Testis (tissue), 3 donors: ENCODE measurements around the gene MYO1E. TPM values are rescaled to one million over a fixed set of nuclear protein-coding genes. Genes with fewer than 3 reads are reported as not detected.

Experiments
- DNase-seq: peaks from one replicate; pipeline ENCODE4 v3.0.0-alpha.2; 2019
- H3K27ac ChIP-seq, 2 donors: fragments of 200-600 bp; sonication (generic); one replicate each; pipeline ENCODE4 v1.5.1; 2019
- H3K27me3 ChIP-seq: fragments of 200-600 bp; sonication (generic); one replicate; pipeline ENCODE4 v1.5.1; 2019
- H3K36me3 ChIP-seq: fragments of 200-600 bp; sonication (generic); one replicate; pipeline ENCODE4 v1.5.1; 2017; ENCODE audit warnings: low read depth; ENCODE audit errors: missing control alignments
- H3K4me1 ChIP-seq: fragments of 200-600 bp; sonication (generic); one replicate; pipeline ENCODE4 v1.5.1; 2019
- H3K4me3 ChIP-seq, 2 donors: fragments of 200-600 bp; sonication (generic); one replicate each; pipeline ENCODE4 v1.5.1; 2017 to 2019
- H3K9me3 ChIP-seq: fragments of 200-600 bp; sonication (generic); one replicate; pipeline ENCODE4 v1.5.1; 2017
- POLR2A ChIP-seq: fragments of 450-650 bp; IDR thresholded peaks from one replicate; pipeline ENCODE4 v1.6.1; 2017; ENCODE audit warnings: antibody characterized with exemption, mild to moderate bottlenecking, moderate library complexity
- WGBS, 2 donors: methylation state at CpG; one replicate each; pipeline ENCODE4 v1.1.5; 2018; 5-methylcytosine and 5-hydroxymethylcytosine counted together
- intact Hi-C: fragments of 100-400 bp; cut with DNase I; formaldehyde crosslinking; loops from one replicate; pipeline ENCODE4 v1.15.1; 2023; ENCODE audit warnings: low total_unique reads
- polyA plus RNA-seq: library from polyadenylated mRNA; stranded (reverse); fragments of 350-450 nt; fragmentation: Illumina TruSeq; extraction: RNeasy Lipid Tissue Mini Kit (QIAGEN cat#74804); gene quantifications from one replicate; pipeline ENCODE4 v1.2.3, GENCODE V29; 2014; ENCODE audit warnings: low read depth, low replicate concordance; ENCODE audit not compliant: insufficient read depth
- total RNA-seq, 2 donors: library from RNA; depleted of rRNA; stranded (reverse); fragments of >200 nt; gene quantifications; one replicate each; pipeline ENCODE4 v1.2.3, GENCODE V29; 2016
- TF ChIP-seq, protein P1 (sequence below), 3 experiments: fragments of 450-650 bp in 2 of 3; fragments of 200-600 bp in 1 of 3; sonication (generic) in 1 of 3; IDR thresholded peaks; one replicate each; pipeline ENCODE4 v1.5.1; 2016 to 2019; ENCODE audit warnings: antibody characterized with exemption in 3 of 3, mild to moderate bottlenecking in 2 of 3, moderate library complexity in 1 of 3

The MYO1E gene
- total and polyA plus RNA-seq, 3 donors from 2014 or later, result 14.3 to 23.4 (median 22.5) TPM

DNA sequence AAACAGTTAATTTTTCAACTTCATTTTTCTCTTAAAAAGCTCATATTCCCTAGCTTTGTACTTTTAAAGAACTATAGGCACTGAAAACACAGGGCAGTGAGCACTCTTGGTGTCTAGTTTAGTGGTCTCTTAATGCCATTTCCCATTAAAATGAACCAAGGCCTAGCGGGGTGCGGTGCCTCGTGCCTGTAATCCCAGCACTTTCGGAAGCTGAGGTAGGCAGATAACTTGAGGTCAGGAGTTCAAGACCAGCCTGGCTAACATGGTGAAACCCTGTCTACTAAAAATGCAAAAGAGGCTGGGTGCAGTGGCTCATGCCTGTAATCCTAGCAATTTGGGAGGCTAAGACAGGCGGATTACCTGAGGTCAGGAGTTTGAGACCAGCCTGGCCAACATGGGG, 120.5 kb downstream of the MYO1E start:
- 92 to 95% methylated on average over 5 of the region's 5 CpGs for WGBS, 2 donors
- intact Hi-C loops, result no loop called here

GRCh38 chr15:59251001-59251845, 121.4 kb downstream of the MYO1E start:
- Histone ChIP-seq H3K9me3 (no peaks in the 10 kb centered on the region), H3K36me3 (no peaks in the 10 kb centered on the region), H3K4me3 (no peak overlapping the region), H3K4me1 (no peaks in the 10 kb centered on the region), H3K27me3 (no peaks in the 10 kb centered on the region), H3K27ac (no peak overlapping the region)
- no peak for DNase-seq
- no peak for TF ChIP-seq POLR2A
- TF ChIP-seq, protein P1, sequence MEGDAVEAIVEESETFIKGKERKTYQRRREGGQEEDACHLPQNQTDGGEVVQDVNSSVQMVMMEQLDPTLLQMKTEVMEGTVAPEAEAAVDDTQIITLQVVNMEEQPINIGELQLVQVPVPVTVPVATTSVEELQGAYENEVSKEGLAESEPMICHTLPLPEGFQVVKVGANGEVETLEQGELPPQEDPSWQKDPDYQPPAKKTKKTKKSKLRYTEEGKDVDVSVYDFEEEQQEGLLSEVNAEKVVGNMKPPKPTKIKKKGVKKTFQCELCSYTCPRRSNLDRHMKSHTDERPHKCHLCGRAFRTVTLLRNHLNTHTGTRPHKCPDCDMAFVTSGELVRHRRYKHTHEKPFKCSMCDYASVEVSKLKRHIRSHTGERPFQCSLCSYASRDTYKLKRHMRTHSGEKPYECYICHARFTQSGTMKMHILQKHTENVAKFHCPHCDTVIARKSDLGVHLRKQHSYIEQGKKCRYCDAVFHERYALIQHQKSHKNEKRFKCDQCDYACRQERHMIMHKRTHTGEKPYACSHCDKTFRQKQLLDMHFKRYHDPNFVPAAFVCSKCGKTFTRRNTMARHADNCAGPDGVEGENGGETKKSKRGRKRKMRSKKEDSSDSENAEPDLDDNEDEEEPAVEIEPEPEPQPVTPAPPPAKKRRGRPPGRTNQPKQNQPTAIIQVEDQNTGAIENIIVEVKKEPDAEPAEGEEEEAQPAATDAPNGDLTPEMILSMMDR (IDR thresholded peaks at IDR 0.05), result no peak
- intact Hi-C loops, result no loop called here
- WGBS, 2 donors, result 79 to 82% methylated on average over 7 of the region's 7 CpGs

More for the DNA sequence above, 120.5 kb downstream of the MYO1E start:
- Histone ChIP-seq H3K4me1 (no peaks in the 10 kb centered on the region), H3K36me3 (no peaks in the 10 kb centered on the region), H3K27me3 (no peaks in the 10 kb centered on the region), H3K9me3 (no peaks in the 10 kb centered on the region), H3K27ac (no peak overlapping the region), H3K4me3 (no peak overlapping the region)
- no peak for DNase-seq
- no peak for TF ChIP-seq POLR2A
- TF ChIP-seq, protein P1 (IDR thresholded peaks at IDR 0.05), result no peak

DNA sequence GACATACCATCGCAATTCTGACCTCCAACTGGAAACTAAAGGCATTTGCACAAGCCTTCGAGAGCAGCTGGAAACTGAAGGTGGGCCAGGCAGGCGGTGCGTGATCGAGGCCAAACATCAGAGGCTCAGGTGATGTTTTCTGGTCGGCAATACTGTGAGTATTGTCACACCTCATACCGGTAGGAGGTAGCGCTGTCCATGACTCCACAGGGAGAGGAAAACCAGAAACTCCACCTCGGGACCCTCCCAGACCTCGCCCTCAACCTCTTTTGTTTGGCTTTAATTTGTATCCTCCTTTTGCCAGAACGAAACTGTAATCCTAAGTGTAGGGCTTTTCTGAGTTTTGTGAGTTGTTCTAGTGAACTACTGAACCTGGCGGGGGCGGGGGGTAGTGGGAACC, 122.4 kb downstream of the MYO1E start:
- no peak overlapping the region for H3K27ac ChIP-seq
- intact Hi-C loops, result no loop called here

DNA sequence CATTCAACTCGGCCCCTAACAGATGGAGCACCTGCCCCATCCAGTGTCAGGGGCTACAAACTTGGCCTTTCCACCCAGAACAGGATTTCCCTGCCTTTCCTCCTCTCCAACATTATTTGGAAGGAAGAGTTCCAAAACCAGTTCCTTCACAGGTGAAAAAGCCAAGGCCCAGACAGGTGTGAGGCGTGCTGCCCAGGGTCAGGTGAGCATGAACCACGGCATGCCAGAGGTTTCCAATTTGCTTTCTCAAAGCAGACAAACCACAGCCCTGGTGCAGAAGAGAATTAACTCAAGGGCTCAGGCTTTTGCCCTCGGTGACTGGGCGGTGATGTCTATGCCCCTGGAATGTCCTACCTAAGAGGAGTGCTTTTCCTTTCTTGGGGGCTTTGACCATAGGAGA, 122.9 kb downstream of the MYO1E start:
- intact Hi-C loops, result no loop called here
- H3K27ac ChIP-seq, result no peak overlapping the region
- H3K27me3 ChIP-seq, result no peaks in the 10 kb centered on the region

More for the DNA sequence above, 122.4 kb downstream of the MYO1E start:
- Histone ChIP-seq H3K27me3 (no peaks in the 10 kb centered on the region), H3K4me1 (no peaks in the 10 kb centered on the region), H3K36me3 (no peaks in the 10 kb centered on the region), H3K4me3 (no peak overlapping the region), H3K9me3 (no peaks in the 10 kb centered on the region)
- 94 to 97% methylated on average over 13 of the region's 13 CpGs for WGBS, 2 donors
- TF ChIP-seq POLR2A, result no peak
- TF ChIP-seq, protein P1 (IDR thresholded peaks at IDR 0.05), result no peak
- DNase-seq, result no peak

More for the DNA sequence above, 122.9 kb downstream of the MYO1E start:
- Histone ChIP-seq H3K36me3 (no peaks in the 10 kb centered on the region), H3K4me1 (no peaks in the 10 kb centered on the region), H3K4me3 (no peak overlapping the region), H3K9me3 (no peaks in the 10 kb centered on the region)
- no peak for DNase-seq
- TF ChIP-seq POLR2A, result no peak
- TF ChIP-seq, protein P1 (IDR thresholded peaks at IDR 0.05), result no peak
- 87 to 90% methylated on average over 5 of the region's 5 CpGs for WGBS, 2 donors
